WTC11 (cell line): ENCODE measurements around the gene UNC79. TPM values are rescaled to one million over a fixed set of nuclear protein-coding genes. Genes with fewer than 3 reads are reported as not detected.

Source experiments
- ATAC-seq: fragments of 200-7000 bp; cut with Tn5 transposase; 2 replicates; pipeline ENCODE4 v1.10.0; 2021; ENCODE audit warnings: mild to moderate bottlenecking, moderate library complexity
- CTCF ChIA-PET: fragments of 300-600 bp; sonication (Branson Sonifier 250); formaldehyde crosslinking; loops from one replicate; lab custom pipeline; 2021; ENCODE audit warnings: antibody characterized with exemption; lab: Charles Lee
- POLR2A ChIA-PET: fragments of 350-600 bp; sonication (Branson Sonifier 250); formaldehyde crosslinking; loops from one replicate; lab custom pipeline; 2021; ENCODE audit warnings: antibody characterized with exemption; lab: Charles Lee
- DNase-seq: peaks from one replicate; pipeline ENCODE4 v3.0.0; 2021; ENCODE audit warnings: low spot score
- H3K27ac Mint-ChIP-seq: 2 replicates; pipeline ENCODE4 v1.8.0; 2021; ENCODE audit warnings: mixed read lengths
- H3K27me3 Mint-ChIP-seq: 2 replicates; pipeline ENCODE4 v1.8.0; 2021; ENCODE audit warnings: low read depth, mild to moderate bottlenecking, moderate library complexity, mixed read lengths
- H3K36me3 Mint-ChIP-seq: 2 replicates; pipeline ENCODE4 v1.8.0; 2021; ENCODE audit warnings: mixed read lengths
- H3K4me1 Mint-ChIP-seq: 2 replicates; pipeline ENCODE4 v1.8.0; 2022; ENCODE audit warnings: mixed read lengths
- H3K4me3 Mint-ChIP-seq: 2 replicates; pipeline ENCODE4 v1.8.0; 2021; ENCODE audit warnings: mild to moderate bottlenecking, moderate library complexity, mixed read lengths
- H3K9me3 Mint-ChIP-seq: 2 replicates; pipeline ENCODE4 v1.8.0; 2021; ENCODE audit warnings: mixed read lengths
- ATF1 ChIP-seq: sonication (generic); formaldehyde crosslinking; IDR thresholded peaks from 2 replicates; pipeline ENCODE4 v1.8.1; 2023; ENCODE audit warnings: mild to moderate bottlenecking, moderate library complexity, missing genetic modification reagents
- CBFB ChIP-seq: sonication (generic); formaldehyde crosslinking; IDR thresholded peaks from 2 replicates; pipeline ENCODE4 v1.8.1; 2022; ENCODE audit warnings: mild to moderate bottlenecking, low read depth, missing genetic modification reagents
- CREM ChIP-seq: sonication (generic); formaldehyde crosslinking; IDR thresholded peaks from 2 replicates; pipeline ENCODE4 v1.8.1; 2022; ENCODE audit warnings: mild to moderate bottlenecking, missing genetic modification reagents, moderate library complexity
- ELF4 ChIP-seq: sonication (generic); formaldehyde crosslinking; IDR thresholded peaks from 2 replicates; pipeline ENCODE4 v1.8.1; 2022; ENCODE audit warnings: low read depth, mild to moderate bottlenecking, moderate library complexity, missing genetic modification reagents
- ESRRA ChIP-seq: sonication (generic); formaldehyde crosslinking; IDR thresholded peaks from 2 replicates; pipeline ENCODE4 v1.8.1; 2022; ENCODE audit warnings: mild to moderate bottlenecking, missing genetic modification reagents, borderline replicate concordance
- FOXP1 ChIP-seq: sonication (generic); formaldehyde crosslinking; IDR thresholded peaks from 2 replicates; pipeline ENCODE4 v1.8.0; 2022; ENCODE audit warnings: missing genetic modification reagents, mild to moderate bottlenecking, moderate library complexity, borderline replicate concordance
- FOXP4 ChIP-seq: sonication (generic); formaldehyde crosslinking; IDR thresholded peaks from 2 replicates; pipeline ENCODE4 v1.8.0; 2022; ENCODE audit warnings: mild to moderate bottlenecking, missing genetic modification reagents
- GRHL2 ChIP-seq: fragments of 250-450 bp; sonication (Bioruptor Pico); IDR thresholded peaks from 2 replicates; pipeline ENCODE4 v1.8.0; 2022; ENCODE audit warnings: mild to moderate bottlenecking, moderate library complexity; ENCODE audit not compliant: insufficient replicate concordance, severe bottlenecking
- NR3C1 ChIP-seq: sonication (generic); formaldehyde crosslinking; conservative IDR thresholded peaks from 2 replicates; pipeline ENCODE4 v1.8.1; 2023; ENCODE audit warnings: low read depth, mild to moderate bottlenecking, missing genetic modification reagents
- PREB ChIP-seq: sonication (generic); formaldehyde crosslinking; IDR thresholded peaks from 2 replicates; pipeline ENCODE4 v1.8.1; 2022; ENCODE audit warnings: mild to moderate bottlenecking, missing genetic modification reagents, moderate library complexity, borderline replicate concordance
- SMAD4 ChIP-seq: sonication (generic); formaldehyde crosslinking; IDR thresholded peaks from 2 replicates; pipeline ENCODE4 v1.8.0; 2022; ENCODE audit warnings: mild to moderate bottlenecking, missing genetic modification reagents
- TEAD1 ChIP-seq: sonication (generic); formaldehyde crosslinking; IDR thresholded peaks from 2 replicates; pipeline ENCODE4 v1.8.0; 2022; ENCODE audit warnings: mild to moderate bottlenecking, missing genetic modification reagents
- USF1 ChIP-seq: sonication (generic); formaldehyde crosslinking; IDR thresholded peaks from 2 replicates; pipeline ENCODE4 v1.8.0; 2022; ENCODE audit warnings: mild to moderate bottlenecking, missing genetic modification reagents
- ZMAT4 ChIP-seq: fragments of 250-450 bp; sonication (Bioruptor Pico); IDR thresholded peaks from 2 replicates; pipeline ENCODE4 v1.9.0; 2021; ENCODE audit warnings: mild to moderate bottlenecking
- ZNF121 ChIP-seq: sonication (generic); formaldehyde crosslinking; IDR thresholded peaks from 2 replicates; pipeline ENCODE4 v1.8.0; 2023; ENCODE audit warnings: missing genetic modification reagents
- ZNF232 ChIP-seq: sonication (generic); formaldehyde crosslinking; IDR thresholded peaks from 2 replicates; pipeline ENCODE4 v1.8.0; 2022; ENCODE audit warnings: mild to moderate bottlenecking, missing genetic modification reagents
- ZNF396 ChIP-seq: fragments of 250-450 bp; sonication (Bioruptor Pico); IDR thresholded peaks from 2 replicates; pipeline ENCODE4 v1.8.0; 2021; ENCODE audit warnings: mild to moderate bottlenecking, moderate library complexity, borderline replicate concordance
- ZNF671 ChIP-seq: fragments of 250-450 bp; sonication (Bioruptor Pico); IDR thresholded peaks from 2 replicates; pipeline ENCODE4 v1.8.0; 2021; ENCODE audit warnings: mild to moderate bottlenecking
- total RNA-seq: library from RNA; stranded (reverse); gene quantifications from 3 replicates; pipeline ENCODE4 v1.2.3, GENCODE V29; 2021

UNC79 gene
- total RNA-seq, 1 experiment from 2014 or later: 2.1 TPM

GRCh38 chr14:93456356-93456755, 25.6 kb downstream of the UNC79 start:
- no peaks in the 10 kb centered on the region for H3K27me3 Mint-ChIP-seq
- POLR2A ChIA-PET: no interaction called here
- H3K27ac Mint-ChIP-seq: no peak overlapping the region
- peaks cover 7% of the 10 kb centered on the region for H3K9me3 Mint-ChIP-seq
- H3K4me3 Mint-ChIP-seq: no peak overlapping the region
- H3K4me1 Mint-ChIP-seq: peaks cover 8% of the 10 kb centered on the region
- CTCF ChIA-PET: no interaction called here
- peaks cover 3% of the 10 kb centered on the region; the same call in 1 of the 2 replicates for H3K36me3 Mint-ChIP-seq
- DNase-seq (no peak), ATAC-seq (no peak)
- TF ChIP-seq FOXP4 (no peak), USF1 (no peak), GRHL2 (CRISPR knock-in tag) (no peak), PREB (CRISPR knock-in tag) (no peak), FOXP1 (no peak), ESRRA (no peak), CBFB (no peak)

- TF ChIP-seq ZMAT4 (CRISPR knock-in tag) (no peak), TEAD1 (CRISPR knock-in tag) (no peak), NR3C1 (no peak), ZNF232 (no peak), ELF4 (CRISPR knock-in tag) (no peak), ZNF121 (CRISPR knock-in tag) (no peak), FOXP1 (no peak)
- Mint-ChIP-seq H3K27ac (no peak overlapping the region), H3K36me3 (peaks cover 3% of the 10 kb centered on the region; the same call in 1 of the 2 replicates), H3K4me3 (no peak overlapping the region), H3K27me3 (no peaks in the 10 kb centered on the region; the same call in 1 of the 2 replicates), H3K9me3 (peaks cover 7% of the 10 kb centered on the region), H3K4me1 (peaks cover 8% of the 10 kb centered on the region)
- ChIA-PET CTCF (no interaction called here), POLR2A (no interaction called here)
- DNase-seq (no peak), ATAC-seq (no peak)
Observed at GRCh38 chr14:93458234-93458633, 27.5 kb downstream of the UNC79 start.

- no peak overlapping the region for H3K27ac Mint-ChIP-seq
- H3K27me3 Mint-ChIP-seq: no peaks in the 10 kb centered on the region; the same call in 1 of the 2 replicates
- no peak overlapping the region for H3K4me3 Mint-ChIP-seq
- ATAC-seq: no peak
- POLR2A ChIA-PET: no interaction called here
- no peak for TF ChIP-seq CREM
- TF ChIP-seq, all 79 proteins: peak for 0
- no peaks in the 10 kb centered on the region for H3K36me3 Mint-ChIP-seq
- no peaks in the 10 kb centered on the region for H3K9me3 Mint-ChIP-seq
- H3K4me1 Mint-ChIP-seq: peaks cover 5% of the 10 kb centered on the region
- CTCF ChIA-PET: no interaction called here
- DNase-seq: no peak
Observed at GRCh38 chr14:93462479-93462878, 31.7 kb downstream of the UNC79 start.

GRCh38 chr14:93464271-93464670, 33.5 kb downstream of the UNC79 start:
- H3K4me3 Mint-ChIP-seq: no peak overlapping the region
- H3K4me1 Mint-ChIP-seq: no peaks in the 10 kb centered on the region
- ATAC-seq (no peak), DNase-seq (no peak)
- no peaks in the 10 kb centered on the region; the same call in 1 of the 2 replicates for H3K27me3 Mint-ChIP-seq
- no peak overlapping the region for H3K27ac Mint-ChIP-seq
- H3K36me3 Mint-ChIP-seq: no peaks in the 10 kb centered on the region
- ChIA-PET POLR2A (no interaction called here), CTCF (no interaction called here)
- TF ChIP-seq ZNF396 (CRISPR knock-in tag) (no peak), ZNF232 (no peak), CREM (no peak), ATF1 (CRISPR knock-in tag) (no peak), SMAD4 (CRISPR knock-in tag) (no peak), ZNF671 (CRISPR knock-in tag) (no peak)
- H3K9me3 Mint-ChIP-seq: no peaks in the 10 kb centered on the region
